ENCODE results near the gene MED16. TPM values are rescaled to one million over a fixed set of nuclear protein-coding genes. Genes with fewer than 3 reads are reported as not detected.
A peak's percentile ranks its signal among the peaks of the same experiment; 100 is the strongest.

Gene MED16
- total and polyA plus RNA-seq, 2 donors (not counting 1 experiment from before 2014, with no cell fraction given) = 19.3 to 35.0 TPM

DNA sequence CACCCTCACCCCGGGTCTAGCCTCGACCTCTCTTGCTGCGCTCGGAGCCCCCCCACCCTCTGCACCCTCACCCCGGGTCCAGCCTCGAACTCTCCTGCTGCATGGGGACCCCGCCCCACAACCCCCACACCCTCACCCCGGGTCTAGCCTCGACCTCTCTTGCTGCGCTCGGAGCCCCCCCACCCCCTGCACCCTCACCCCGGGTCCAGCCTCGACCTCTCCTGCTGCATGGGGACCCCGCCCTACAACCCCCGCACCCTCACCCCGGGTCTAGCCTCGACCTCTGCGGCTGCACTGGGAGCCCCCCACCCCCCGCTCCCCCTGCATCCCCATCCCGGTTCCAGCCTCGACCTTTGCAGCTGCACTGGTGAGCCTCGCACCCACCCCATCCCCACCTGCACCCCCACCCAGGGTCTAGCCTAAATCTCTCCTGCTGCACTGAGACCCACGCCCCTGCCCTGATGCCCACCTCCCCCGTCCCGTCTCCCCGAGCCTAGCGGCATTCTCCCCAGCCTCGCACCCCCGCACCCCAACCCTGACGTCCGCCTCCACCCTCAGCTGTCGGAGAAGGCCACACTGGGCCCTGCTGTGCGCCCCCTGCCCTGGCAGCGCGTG, 31.7 kb downstream of the MED16 start:
- no peak overlapping the region for H3K4me2 ChIP-seq (ENCODE audit: extremely low read depth, insufficient read depth, low read length)
- no peaks in the 10 kb centered on the region for H3K79me2 ChIP-seq (ENCODE audit: control insufficient read depth, insufficient read depth, low read length)
- no peak overlapping the region for H3K27ac ChIP-seq (ENCODE audit: insufficient read depth, low read length)
- no peaks in the 10 kb centered on the region for H3K9me3 ChIP-seq (ENCODE audit: control insufficient read depth, insufficient read depth, low read depth, low read length)
- H3K9ac ChIP-seq (ENCODE audit: insufficient read depth, low read length) = no peak overlapping the region
- no peaks in the 10 kb centered on the region for H3K36me3 ChIP-seq (ENCODE audit: control insufficient read depth, insufficient read depth, low read length)
- TF ChIP-seq CTCF (conservative IDR thresholded peaks at IDR 0.05 in 1 of 2, IDR thresholded peaks at IDR 0.05 in 1 of 2; ENCODE audit: low read depth in 1 of 2, low read length in 2 of 2) = no peak
- TF ChIP-seq EZH2 (IDR thresholded peaks at IDR 0.05; ENCODE audit: low read length, missing control alignments) = no peak
- no peak overlapping the region for H2AFZ ChIP-seq (ENCODE audit: low read length)
- H4K20me1 ChIP-seq (ENCODE audit: control insufficient read depth, extremely low read depth, insufficient read depth, low read length) = no peaks in the 10 kb centered on the region
- H3K4me1 ChIP-seq (ENCODE audit: control insufficient read depth, extremely low read depth, insufficient read depth, low read length) = no peaks in the 10 kb centered on the region
- no peaks in the 10 kb centered on the region for H3K27me3 ChIP-seq (ENCODE audit: control insufficient read depth, insufficient read depth, low read length)
- no peak overlapping the region for H3K4me3 ChIP-seq (replicated peaks in 1 of 4; ENCODE audit: control extremely low read depth in 1 of 4, insufficient read depth in 1 of 4, low read depth in 3 of 4, low read length in 4 of 4)
- DNase-seq (ENCODE audit: low read depth in 2 of 2) = no peak

- H4K20me1 ChIP-seq (ENCODE audit: control insufficient read depth, extremely low read depth, insufficient read depth, low read length) = no peaks in the 10 kb centered on the region
- no peaks in the 10 kb centered on the region for H3K79me2 ChIP-seq (ENCODE audit: control insufficient read depth, insufficient read depth, low read length)
- no peak within 1 kb of the TSS for H3K9ac ChIP-seq (ENCODE audit: insufficient read depth, low read length)
- no peaks in the 10 kb centered on the region for H3K27me3 ChIP-seq (ENCODE audit: control insufficient read depth, insufficient read depth, low read length)
- H3K4me3 ChIP-seq (replicated peaks in 1 of 4; ENCODE audit: control extremely low read depth in 1 of 4, insufficient read depth in 1 of 4, low read depth in 3 of 4, low read length in 4 of 4) = peak within 1 kb of the TSS in 3 of 4 experiments; percentile 26 to 56 (median 45)
- TF ChIP-seq CTCF (conservative IDR thresholded peaks at IDR 0.05 in 1 of 2, IDR thresholded peaks at IDR 0.05 in 1 of 2; ENCODE audit: low read depth in 1 of 2, low read length in 2 of 2) (no peak), EZH2 (IDR thresholded peaks at IDR 0.05; ENCODE audit: low read length, missing control alignments) (no peak)
- H2AFZ ChIP-seq (ENCODE audit: low read length) = no peak within 1 kb of the TSS
- H3K4me1 ChIP-seq (ENCODE audit: control insufficient read depth, extremely low read depth, insufficient read depth, low read length) = no peaks in the 10 kb centered on the region
- peak within 1 kb of the TSS; percentile 35 for H3K4me2 ChIP-seq (ENCODE audit: extremely low read depth, insufficient read depth, low read length)
- no peak within 1 kb of the TSS for H3K27ac ChIP-seq (ENCODE audit: insufficient read depth, low read length)
- DNase-seq (ENCODE audit: low read depth in 2 of 2) = peak in 1 of 2 donors; percentile 78
- H3K36me3 ChIP-seq (ENCODE audit: control insufficient read depth, insufficient read depth, low read length) = no peaks in the 10 kb centered on the region
- no peaks in the 10 kb centered on the region for H3K9me3 ChIP-seq (ENCODE audit: control insufficient read depth, insufficient read depth, low read depth, low read length)
Measured at GRCh38 chr19:858868-859843, 33.8 kb downstream of the MED16 start, which contains the start of gene CFD. TSS of gene CFD (plus strand) at chr19:859664. CDS start at chr19:859690, 26 bp downstream.

DNA sequence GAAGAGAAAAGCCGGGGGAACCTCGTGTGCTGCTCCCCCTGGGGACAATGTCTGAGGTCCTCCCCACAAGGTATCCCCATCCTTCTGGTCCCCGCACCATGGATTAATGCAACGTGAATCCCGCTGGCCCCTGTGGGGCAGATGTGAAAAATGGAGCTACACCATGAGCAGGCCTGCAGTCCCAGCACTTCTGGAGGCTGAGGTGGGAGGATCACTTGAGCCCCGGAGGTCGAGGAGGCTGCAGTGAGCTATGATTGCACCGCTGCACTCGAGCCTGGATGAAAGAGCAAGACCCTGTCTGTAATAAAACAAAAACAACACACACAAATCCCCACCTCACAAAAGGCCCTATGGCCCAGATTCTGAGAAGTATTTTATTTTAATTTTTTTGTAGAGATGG, 34.7 kb downstream of the MED16 start:
- Histone ChIP-seq H2AFZ (ENCODE audit: low read length) (no peak overlapping the region), H3K36me3 (ENCODE audit: control insufficient read depth, insufficient read depth, low read length) (no peaks in the 10 kb centered on the region), H3K9ac (ENCODE audit: insufficient read depth, low read length) (no peak overlapping the region), H3K4me3 (replicated peaks in 1 of 4; ENCODE audit: control extremely low read depth in 1 of 4, insufficient read depth in 1 of 4, low read depth in 3 of 4, low read length in 4 of 4) (no peak overlapping the region), H3K27ac (ENCODE audit: insufficient read depth, low read length) (no peak overlapping the region), H3K79me2 (ENCODE audit: control insufficient read depth, insufficient read depth, low read length) (no peaks in the 10 kb centered on the region), H3K4me1 (ENCODE audit: control insufficient read depth, extremely low read depth, insufficient read depth, low read length) (no peaks in the 10 kb centered on the region), H4K20me1 (ENCODE audit: control insufficient read depth, extremely low read depth, insufficient read depth, low read length) (no peaks in the 10 kb centered on the region), H3K27me3 (ENCODE audit: control insufficient read depth, insufficient read depth, low read length) (no peaks in the 10 kb centered on the region), H3K4me2 (ENCODE audit: extremely low read depth, insufficient read depth, low read length) (no peak overlapping the region), H3K9me3 (ENCODE audit: control insufficient read depth, insufficient read depth, low read depth, low read length) (no peaks in the 10 kb centered on the region)
- DNase-seq (ENCODE audit: low read depth in 2 of 2) = no peak
- TF ChIP-seq CTCF (conservative IDR thresholded peaks at IDR 0.05 in 1 of 2, IDR thresholded peaks at IDR 0.05 in 1 of 2; ENCODE audit: low read depth in 1 of 2, low read length in 2 of 2) (no peak), EZH2 (IDR thresholded peaks at IDR 0.05; ENCODE audit: low read length, missing control alignments) (no peak)
